CD4-positive, alpha-beta memory T cell (primary cell): Measurements from ENCODE around the gene DLX3. TPM values are rescaled to one million over a fixed set of nuclear protein-coding genes. Genes with fewer than 3 reads are reported as not detected.
A peak's percentile ranks its signal among the peaks of the same experiment; 100 is the strongest.

ENCODE experiments used
- CTCF ChIA-PET: fragments of 350-600 bp; sonication (Branson Sonifier 250); formaldehyde crosslinking; loops from one replicate; lab custom pipeline; 2021; ENCODE audit warnings: inconsistent platforms; ENCODE audit not compliant: partially characterized antibody; lab: Charles Lee
- POLR2A ChIA-PET: fragments of 350-600 bp; sonication (Branson Sonifier 250); formaldehyde crosslinking; loops from one replicate; lab custom pipeline; 2021; ENCODE audit not compliant: partially characterized antibody; lab: Charles Lee
- DNase-seq, 5 donors: peaks; one replicate each; pipeline versions ENCODE4 v3.0.0 to v3.0.0-alpha.2; 2020 to 2022; ENCODE audit warnings: mixed read lengths in 1 of 5
- H3K27ac ChIP-seq: one replicate; pipeline ENCODE4 v1.7.0; 2013; ENCODE audit warnings: low read depth, low read length
- H3K27me3 ChIP-seq: 2 replicates; pipeline ENCODE4 v1.7.0; 2013; ENCODE audit warnings: mild to moderate bottlenecking, low read length, moderate library complexity; ENCODE audit not compliant: insufficient read depth
- H3K36me3 ChIP-seq: 2 replicates; pipeline ENCODE4 v1.7.0; 2013; ENCODE audit warnings: mild to moderate bottlenecking, low read length, moderate library complexity; ENCODE audit not compliant: insufficient read depth
- H3K4me1 ChIP-seq: 2 replicates; pipeline ENCODE4 v1.7.0; 2013; ENCODE audit warnings: mild to moderate bottlenecking, low read length, moderate library complexity; ENCODE audit not compliant: insufficient read depth
- H3K4me3 ChIP-seq, 2 donors: one replicate each; pipeline ENCODE4 v1.7.0; 2013; ENCODE audit warnings: low read length in 2 of 2, mild to moderate bottlenecking in 1 of 2
- H3K9me3 ChIP-seq, 2 donors: one replicate each; pipeline ENCODE4 v1.7.0; 2013; ENCODE audit warnings: low read length in 2 of 2, control low read depth in 1 of 2; ENCODE audit not compliant: control insufficient read depth in 1 of 2
- H3K27ac Mint-ChIP-seq, 7 donors: one replicate each; pipeline ENCODE4 v1.8.0; 2020 to 2021; ENCODE audit warnings: mixed read lengths in 7 of 7, mild to moderate bottlenecking in 6 of 7, inconsistent platforms in 3 of 7, moderate library complexity in 3 of 7
- H3K27me3 Mint-ChIP-seq, 2 donors: one replicate each; pipeline ENCODE4 v1.8.0; 2020 to 2021; ENCODE audit warnings: mixed read lengths in 2 of 2
- H3K36me3 Mint-ChIP-seq, 2 donors: one replicate each; pipeline ENCODE4 v1.8.0; 2020 to 2021; ENCODE audit warnings: mixed read lengths in 2 of 2, inconsistent platforms in 1 of 2, mild to moderate bottlenecking in 1 of 2
- H3K4me1 Mint-ChIP-seq, 4 donors: one replicate each; pipeline ENCODE4 v1.8.0; 2020 to 2021; ENCODE audit warnings: mixed read lengths in 4 of 4, mild to moderate bottlenecking in 1 of 4
- H3K4me3 Mint-ChIP-seq, 8 donors: one replicate each; pipeline ENCODE4 v1.8.0; 2020 to 2021; ENCODE audit warnings: mixed read lengths in 8 of 8, mild to moderate bottlenecking in 7 of 8, moderate library complexity in 6 of 8, inconsistent platforms in 3 of 8
- H3K9me3 Mint-ChIP-seq, 8 donors: one replicate each; pipeline ENCODE4 v1.8.0; 2020 to 2021; ENCODE audit warnings: mixed read lengths in 8 of 8, mild to moderate bottlenecking in 5 of 8, inconsistent platforms in 3 of 8, moderate library complexity in 1 of 8
- intact Hi-C: fragments of 100-400 bp; cut with micrococcal nuclease; formaldehyde crosslinking; loops from one replicate; pipeline ENCODE4 v1.15.1; 2023
- polyA plus RNA-seq, 2 donors: library from polyadenylated mRNA; unstranded; fragments of 300-500 nt; fragmentation: Illumina TruSeq; gene quantifications; one replicate each; pipeline ENCODE4 v1.2.3, GENCODE V29; 2021
- total RNA-seq, 2 experiments: library from RNA; stranded (reverse); gene quantifications; one replicate each; pipeline ENCODE4 v1.2.3, GENCODE V29; 2021

Gene DLX3
- total and polyA plus RNA-seq, 4 experiments from 2014 or later, result not detected

DNA sequence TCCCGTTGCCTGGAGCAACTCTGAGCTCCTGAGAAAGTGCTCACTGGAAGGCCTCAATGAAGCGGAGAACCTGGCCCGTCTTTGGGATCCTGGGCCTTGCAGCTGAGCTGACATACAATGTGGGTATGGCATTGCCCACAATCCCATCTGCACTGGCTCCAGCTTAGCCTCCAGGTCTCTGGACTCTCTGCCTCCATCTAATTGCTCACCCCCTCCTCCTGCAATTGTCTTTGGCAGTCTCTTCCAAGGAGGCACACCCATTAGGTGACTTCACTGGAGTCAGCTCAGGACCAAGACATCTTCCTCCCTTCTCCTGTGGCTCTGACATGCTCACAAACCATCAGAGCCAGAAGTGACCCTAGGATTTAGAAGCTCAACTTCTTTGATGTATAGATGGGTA, 24.5 kb downstream of the DLX3 start:
- Histone ChIP-seq H3K4me1 (peaks cover 39% of the 10 kb centered on the region), H3K27me3 (peaks cover 58% of the 10 kb centered on the region), H3K9me3 (no peaks in the 10 kb centered on the region), H3K4me3 (no peak overlapping the region), H3K27ac (no peak overlapping the region), H3K36me3 (no peaks in the 10 kb centered on the region)
- intact Hi-C loops, result no loop called here
- Mint-ChIP-seq H3K27me3 (peaks cover 57 to 66% of the 10 kb centered on the region in 2 donors), H3K36me3 (peaks cover 2 to 3% of the 10 kb centered on the region in 2 donors), H3K4me1 (peaks cover 16 to 51% (median 33%) of the 10 kb centered on the region in 4 donors), H3K4me3 (peak overlapping the region; percentile 72 to 95 (median 86)), H3K27ac (peak overlapping the region in 2 of 7 donors; percentile 26 to 50), H3K9me3 (peaks cover 0 to 5% (median under 1%) of the 10 kb centered on the region in 8 donors)
- ChIA-PET CTCF (interaction anchor here (0.7 to 1.5 kb wide), 3 partner anchors 13 to 28 kb away, joined by 3 to 5 read pairs (median 4); no protein-coding TSS in a partner anchor), POLR2A (no interaction called here)
- no peak for DNase-seq

DNA sequence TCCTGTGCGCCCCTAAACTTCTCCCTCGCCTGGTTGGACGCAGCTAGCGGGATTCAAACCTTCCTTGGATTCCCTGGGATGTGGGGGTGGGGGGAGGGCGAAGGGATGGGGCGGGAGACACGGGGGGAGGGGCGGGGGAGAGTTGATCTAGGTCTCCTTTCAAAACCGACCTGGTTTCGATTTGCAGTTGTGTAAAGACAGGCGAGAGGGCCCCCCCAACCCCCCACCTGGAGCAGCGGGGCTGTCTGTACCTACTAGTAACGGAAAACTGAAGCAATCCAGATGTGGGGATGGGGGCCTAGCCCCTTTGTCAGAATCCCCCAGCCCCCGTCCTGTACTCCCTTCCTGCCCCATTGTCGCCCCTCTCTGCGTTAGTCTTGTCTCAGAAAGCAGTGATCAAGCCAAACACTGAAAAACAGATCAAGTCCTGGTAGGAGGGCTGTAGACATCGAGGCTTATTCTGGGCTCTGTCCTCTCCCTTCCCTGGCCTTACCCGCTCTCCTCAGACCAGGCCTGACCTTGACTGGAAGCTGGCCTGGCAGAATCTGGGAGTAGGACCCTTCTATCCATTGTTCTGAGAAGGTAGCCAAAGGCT, 25.1 kb downstream of the DLX3 start:
- Histone ChIP-seq H3K27ac (no peak overlapping the region), H3K4me3 (peak overlapping the region; percentile 22 to 67), H3K9me3 (no peaks in the 10 kb centered on the region), H3K27me3 (peaks cover 65% of the 10 kb centered on the region), H3K4me1 (peaks cover 45% of the 10 kb centered on the region), H3K36me3 (no peaks in the 10 kb centered on the region)
- ChIA-PET POLR2A (no interaction called here), CTCF (interaction anchor here (1.0 to 1.5 kb wide), 2 partner anchors 26 to 29 kb away, joined by 3 to 5 read pairs; no protein-coding TSS in a partner anchor)
- Mint-ChIP-seq H3K4me1 (peaks cover 20 to 57% (median 38%) of the 10 kb centered on the region in 4 donors), H3K4me3 (peak overlapping the region; percentile 86 to 95 (median 90)), H3K27ac (peak overlapping the region in 3 of 7 donors; percentile 50 to 89 (median 73)), H3K36me3 (peaks cover 2 to 4% of the 10 kb centered on the region in 2 donors), H3K9me3 (peaks cover 0 to 9% (median 2%) of the 10 kb centered on the region in 8 donors), H3K27me3 (peaks cover 59 to 67% of the 10 kb centered on the region in 2 donors)
- intact Hi-C loops, result no loop called here
- no peak for DNase-seq

- no peaks in the 10 kb centered on the region for H3K36me3 ChIP-seq
- H3K36me3 Mint-ChIP-seq, result peaks cover 2 to 5% of the 10 kb centered on the region in 2 donors
- H3K9me3 ChIP-seq, result no peaks in the 10 kb centered on the region
- ChIA-PET CTCF (interaction anchor here (2.9 kb wide), 1 partner anchor 28 kb away, joined by 11 read pairs; no protein-coding TSS in a partner anchor), POLR2A (interaction anchor here (2.2 kb wide), 1 partner anchor 29 kb away, joined by 6 read pairs; no protein-coding TSS in a partner anchor)
- peaks cover 71% of the 10 kb centered on the region for H3K27me3 ChIP-seq
- H3K4me1 Mint-ChIP-seq, result peaks cover 23 to 63% (median 43%) of the 10 kb centered on the region in 4 donors
- H3K27ac Mint-ChIP-seq, result peak within 1 kb of the TSS in 5 of 7 donors; percentile 72 to 89 (median 75)
- H3K27ac ChIP-seq, result no peak within 1 kb of the TSS
- intact Hi-C loops, result no loop called here
- peaks cover 61 to 69% of the 10 kb centered on the region in 2 donors for H3K27me3 Mint-ChIP-seq
- peak in 1 of 5 donors; percentile 49 for DNase-seq
- H3K4me1 ChIP-seq, result peaks cover 52% of the 10 kb centered on the region
- H3K4me3 ChIP-seq, result peak within 1 kb of the TSS; percentile 22 to 67
- H3K9me3 Mint-ChIP-seq, result peaks cover 0 to 9% (median 3%) of the 10 kb centered on the region in 8 donors
- peak within 1 kb of the TSS; percentile 86 to 95 (median 90) for H3K4me3 Mint-ChIP-seq
Measured at GRCh38 chr17:49969134-49969759, 25.8 kb downstream of the DLX3 start, which contains the start of gene DLX4. Gene DLX4 (plus strand): TSS chr17:49969190. CDS start chr17:49969469, 279 bp downstream.

- H3K9me3 Mint-ChIP-seq, result peaks cover 0 to 9% (median 3%) of the 10 kb centered on the region in 8 donors
- peak overlapping the region in 5 of 7 donors; percentile 55 to 75 (median 72) for H3K27ac Mint-ChIP-seq
- H3K36me3 ChIP-seq, result no peaks in the 10 kb centered on the region
- H3K27ac ChIP-seq, result no peak overlapping the region
- POLR2A ChIA-PET, result interaction anchor here (2.2 kb wide), 1 partner anchor 30 kb away, joined by 6 read pairs; no protein-coding TSS in a partner anchor
- H3K4me1 ChIP-seq, result peaks cover 58% of the 10 kb centered on the region
- DNase-seq, result peak; percentile 68 to 72 (median 69)
- peaks cover 62 to 69% of the 10 kb centered on the region in 2 donors for H3K27me3 Mint-ChIP-seq
- peaks cover 27 to 70% (median 48%) of the 10 kb centered on the region in 4 donors for H3K4me1 Mint-ChIP-seq
- H3K9me3 ChIP-seq, result no peaks in the 10 kb centered on the region
- peak overlapping the region; percentile 86 to 95 (median 90) for H3K4me3 Mint-ChIP-seq
- intact Hi-C loops, result no loop called here
- peak overlapping the region; percentile 22 to 67 for H3K4me3 ChIP-seq
- peaks cover 2 to 5% of the 10 kb centered on the region in 2 donors for H3K36me3 Mint-ChIP-seq
- CTCF ChIA-PET, result interaction anchor here (2.9 kb wide), 1 partner anchor 28 kb away, joined by 11 read pairs; no protein-coding TSS in a partner anchor
- H3K27me3 ChIP-seq, result peaks cover 72% of the 10 kb centered on the region
Measured at GRCh38 chr17:49968405-49969133, 26.5 kb downstream of the DLX3 start.

- Histone ChIP-seq H3K36me3 (no peaks in the 10 kb centered on the region), H3K4me3 (no peak overlapping the region), H3K27ac (no peak overlapping the region), H3K9me3 (no peaks in the 10 kb centered on the region), H3K4me1 (peaks cover 58% of the 10 kb centered on the region), H3K27me3 (peaks cover 73% of the 10 kb centered on the region)
- Mint-ChIP-seq H3K27me3 (peaks cover 62 to 70% of the 10 kb centered on the region in 2 donors), H3K4me1 (peaks cover 30 to 69% (median 51%) of the 10 kb centered on the region in 4 donors), H3K9me3 (peaks cover 0 to 9% (median 3%) of the 10 kb centered on the region in 8 donors), H3K36me3 (peaks cover 2 to 5% of the 10 kb centered on the region in 2 donors), H3K27ac (peak overlapping the region in 1 of 7 donors; percentile 2), H3K4me3 (peak overlapping the region; percentile 71 to 84 (median 79))
- CTCF ChIA-PET, result interaction anchor here (0.7 to 2.9 kb wide), 3 partner anchors 15 to 29 kb away, joined by 3 to 12 read pairs (median 11); no protein-coding TSS in a partner anchor
- intact Hi-C loops, result no loop called here
- no peak for DNase-seq
- POLR2A ChIA-PET, result interaction anchor here (2.2 kb wide), 1 partner anchor 31 kb away, joined by 6 read pairs; no protein-coding TSS in a partner anchor
Measured at GRCh38 chr17:49967621-49968404, 27.2 kb downstream of the DLX3 start.

GRCh38 chr17:49967205-49967604, 27.8 kb downstream of the DLX3 start:
- Histone ChIP-seq H3K9me3 (no peaks in the 10 kb centered on the region), H3K27me3 (peaks cover 73% of the 10 kb centered on the region), H3K27ac (no peak overlapping the region), H3K36me3 (no peaks in the 10 kb centered on the region), H3K4me3 (no peak overlapping the region), H3K4me1 (peaks cover 52% of the 10 kb centered on the region)
- peaks cover 63 to 75% of the 10 kb centered on the region in 2 donors for H3K27me3 Mint-ChIP-seq
- intact Hi-C loops, result no loop called here
- H3K27ac Mint-ChIP-seq, result no peak overlapping the region
- POLR2A ChIA-PET, result interaction anchor here (1.0 to 2.2 kb wide), 2 partner anchors 11 to 31 kb away, joined by 3 to 6 read pairs; no protein-coding TSS in a partner anchor
- CTCF ChIA-PET, result interaction anchor here (0.7 to 2.9 kb wide), 4 partner anchors 11 to 30 kb away, joined by 3 to 12 read pairs (median 7); no protein-coding TSS in a partner anchor
- peaks cover 2 to 5% of the 10 kb centered on the region in 2 donors for H3K36me3 Mint-ChIP-seq
- peaks cover 28 to 70% (median 50%) of the 10 kb centered on the region in 4 donors for H3K4me1 Mint-ChIP-seq
- no peak for DNase-seq
- H3K4me3 Mint-ChIP-seq, result peak overlapping the region in 1 of 8 donors; percentile 3
- peaks cover 0 to 9% (median 3%) of the 10 kb centered on the region in 8 donors for H3K9me3 Mint-ChIP-seq
